Fibroblast of lung (primary cell): ENCODE data around the gene BANF2. TPM values are rescaled to one million over a fixed set of nuclear protein-coding genes. Genes with fewer than 3 reads are reported as not detected.

Experiments
- DNase-seq, 2 donors: peaks; one replicate each; pipeline versions ENCODE4 v3.0.0 to v3.0.0-alpha.2; 2010; ENCODE audit warnings: low read depth in 2 of 2
- H2AFZ ChIP-seq: 2 replicates; pipeline ENCODE4 v1.5.1; 2012; ENCODE audit warnings: low read length, control low read depth, inconsistent platforms
- H3K27ac ChIP-seq: 2 replicates; pipeline ENCODE4 v1.5.1; 2011; ENCODE audit warnings: low read length, control low read depth; ENCODE audit not compliant: insufficient read depth
- H3K27me3 ChIP-seq: 2 replicates; pipeline ENCODE4 v1.5.1; 2011; ENCODE audit warnings: mild to moderate bottlenecking, low read length; ENCODE audit not compliant: control insufficient read depth, insufficient read depth
- H3K36me3 ChIP-seq: 2 replicates; pipeline ENCODE4 v1.5.1; 2011; ENCODE audit warnings: low read length; ENCODE audit not compliant: control insufficient read depth, insufficient read depth
- H3K4me1 ChIP-seq: 2 replicates; pipeline ENCODE4 v1.5.1; 2011; ENCODE audit warnings: low read length; ENCODE audit not compliant: control insufficient read depth, insufficient read depth; ENCODE audit errors: extremely low read depth
- H3K4me2 ChIP-seq: 2 replicates; pipeline ENCODE4 v1.5.1; 2011; ENCODE audit warnings: low read length, control low read depth; ENCODE audit not compliant: insufficient read depth; ENCODE audit errors: extremely low read depth
- H3K4me3 ChIP-seq, 4 experiments: fragments of 200-600 bp in 1 of 4; sonication (generic) in 1 of 4; replicated peaks in 1 of 4; 2 replicates each; pipeline ENCODE4 v1.5.1; 2011 to 2016; ENCODE audit warnings: low read length in 4 of 4, low read depth in 3 of 4, mild to moderate bottlenecking in 3 of 4, control low read depth in 2 of 4, inconsistent platforms in 1 of 4, mixed read lengths in 1 of 4; ENCODE audit not compliant: insufficient read depth in 1 of 4; ENCODE audit errors: control extremely low read depth in 1 of 4
- H3K79me2 ChIP-seq: 2 replicates; pipeline ENCODE4 v1.5.1; 2012; ENCODE audit warnings: mild to moderate bottlenecking, low read length, inconsistent platforms; ENCODE audit not compliant: control insufficient read depth, insufficient read depth
- H3K9ac ChIP-seq: 2 replicates; pipeline ENCODE4 v1.5.1; 2011; ENCODE audit warnings: mild to moderate bottlenecking, low read length, control low read depth; ENCODE audit not compliant: insufficient read depth
- H3K9me3 ChIP-seq: 2 replicates; pipeline ENCODE4 v1.5.1; 2012; ENCODE audit warnings: low read depth, low read length; ENCODE audit not compliant: control insufficient read depth, insufficient read depth
- H4K20me1 ChIP-seq: 2 replicates; pipeline ENCODE4 v1.5.1; 2011; ENCODE audit warnings: low read length; ENCODE audit not compliant: control insufficient read depth, insufficient read depth; ENCODE audit errors: extremely low read depth
- CTCF ChIP-seq, 2 donors: IDR thresholded peaks in 1 of 2; conservative IDR thresholded peaks in 1 of 2; 1 replicate in 1 of 2; 2 replicates in 1 of 2; pipeline ENCODE4 v1.5.1; 2011 to 2012; ENCODE audit warnings: low read length in 2 of 2, control low read depth in 1 of 2, inconsistent platforms in 1 of 2, low read depth in 1 of 2, mild to moderate bottlenecking in 1 of 2
- EZH2 ChIP-seq: IDR thresholded peaks from 2 replicates; pipeline ENCODE4 v1.5.1; 2012; ENCODE audit warnings: low read length, control low read depth, mild to moderate bottlenecking; ENCODE audit errors: missing control alignments
- polyA plus RNA-seq, 2 donors: library from polyadenylated mRNA; depleted of rRNA in 1 of 2; stranded (reverse) in 1 of 2; unstranded in 1 of 2; fragments of >200 nt; gene quantifications; 2 replicates each; pipeline ENCODE4 v1.2.1, GENCODE V29; 2011 to 2012; ENCODE audit warnings: missing spikeins in 1 of 2
- total RNA-seq: library from RNA; depleted of rRNA; stranded (reverse); fragments of >200 nt; gene quantifications from 2 replicates; pipeline ENCODE4 v1.2.1, GENCODE V29; 2014

The BANF2 gene
- total and polyA plus RNA-seq, 2 donors (not counting 1 experiment from before 2014, with no cell fraction given): not detected

GRCh38 chr20:17749978-17750721 lies 50.4 kb downstream of the BANF2 start:
- H4K20me1 ChIP-seq: no peaks in the 10 kb centered on the region
- H3K79me2 ChIP-seq: no peaks in the 10 kb centered on the region
- H3K4me3 ChIP-seq: no peak overlapping the region
- H3K27me3 ChIP-seq: peaks cover 5% of the 10 kb centered on the region
- peaks cover 5% of the 10 kb centered on the region for H3K4me1 ChIP-seq
- peak; percentile 59 to 63 for DNase-seq
- H3K27ac ChIP-seq: no peak overlapping the region
- no peak overlapping the region for H3K9ac ChIP-seq
- no peaks in the 10 kb centered on the region for H3K9me3 ChIP-seq
- no peaks in the 10 kb centered on the region for H3K36me3 ChIP-seq
- H2AFZ ChIP-seq: no peak overlapping the region
- TF ChIP-seq EZH2 (no peak), CTCF (conservative IDR thresholded peaks at IDR 0.05 in 1 of 2, IDR thresholded peaks at IDR 0.05 in 1 of 2; ENCODE audit: low read depth in 1 of 2, low read length in 2 of 2) (no peak)
- H3K4me2 ChIP-seq: no peak overlapping the region

DNA sequence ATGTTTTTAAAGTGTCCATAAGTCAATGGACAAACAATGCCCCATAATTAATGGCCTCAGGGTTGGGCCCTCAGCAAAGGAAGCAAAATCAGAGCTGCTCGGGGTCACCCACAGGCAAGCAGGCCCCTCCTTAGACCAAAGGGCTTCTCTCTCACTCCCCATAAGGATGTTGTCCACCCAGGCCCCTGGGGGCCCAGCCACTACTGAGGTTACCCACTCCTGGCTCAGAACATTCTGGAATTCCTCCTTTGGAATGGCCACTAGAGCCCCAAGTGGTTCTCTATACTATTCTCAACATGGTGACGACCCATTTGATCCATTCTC lies 50.9 kb downstream of the BANF2 start:
- Histone ChIP-seq H3K4me2 (no peak overlapping the region), H3K27ac (no peak overlapping the region), H3K27me3 (peaks cover 5% of the 10 kb centered on the region), H3K4me1 (peaks cover 5% of the 10 kb centered on the region), H3K9ac (no peak overlapping the region), H3K36me3 (no peaks in the 10 kb centered on the region), H3K4me3 (no peak overlapping the region), H4K20me1 (no peaks in the 10 kb centered on the region), H3K9me3 (no peaks in the 10 kb centered on the region), H2AFZ (no peak overlapping the region), H3K79me2 (no peaks in the 10 kb centered on the region)
- no peak for DNase-seq
- TF ChIP-seq EZH2 (no peak), CTCF (conservative IDR thresholded peaks at IDR 0.05 in 1 of 2, IDR thresholded peaks at IDR 0.05 in 1 of 2; ENCODE audit: low read depth in 1 of 2, low read length in 2 of 2) (no peak)

GRCh38 chr20:17751640-17752039 lies 51.9 kb downstream of the BANF2 start:
- no peaks in the 10 kb centered on the region for H3K9me3 ChIP-seq
- no peaks in the 10 kb centered on the region for H3K36me3 ChIP-seq
- H3K4me3 ChIP-seq: no peak overlapping the region
- no peak overlapping the region for H3K27ac ChIP-seq
- H3K4me2 ChIP-seq: no peak overlapping the region
- H3K27me3 ChIP-seq: peaks cover 11% of the 10 kb centered on the region
- H2AFZ ChIP-seq: no peak overlapping the region
- no peak overlapping the region for H3K9ac ChIP-seq
- H3K4me1 ChIP-seq: peaks cover 5% of the 10 kb centered on the region
- H4K20me1 ChIP-seq: no peaks in the 10 kb centered on the region
- no peak for TF ChIP-seq CTCF (conservative IDR thresholded peaks at IDR 0.05 in 1 of 2, IDR thresholded peaks at IDR 0.05 in 1 of 2; ENCODE audit: low read depth in 1 of 2, low read length in 2 of 2)
- no peak for TF ChIP-seq EZH2
- DNase-seq: no peak
- no peaks in the 10 kb centered on the region for H3K79me2 ChIP-seq
